ENCODE data around the gene ELAVL2. TPM values are rescaled to one million over a fixed set of nuclear protein-coding genes. Genes with fewer than 3 reads are reported as not detected.

The ELAVL2 gene
- total RNA-seq, 1 donor from 2014 or later: 0.52 TPM

DNA sequence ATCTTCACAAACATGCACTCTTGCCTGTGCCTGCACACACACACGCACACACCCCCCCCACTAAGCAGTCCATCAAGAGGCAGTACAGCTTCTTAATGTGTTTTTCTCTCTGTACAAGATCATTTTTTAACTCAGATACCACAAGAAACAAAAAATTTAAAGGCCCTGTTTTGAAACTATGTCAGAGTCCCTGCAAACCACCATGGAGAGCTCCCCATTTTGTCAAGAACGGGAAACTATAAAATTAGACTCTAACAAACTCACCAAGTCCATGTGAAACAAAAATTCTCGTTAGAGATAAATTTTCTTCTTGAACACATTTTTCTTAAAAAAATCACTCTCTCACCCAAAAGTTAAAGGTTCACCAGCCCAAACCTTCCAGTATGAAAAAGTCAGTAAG, 86.3 kb downstream of the ELAVL2 start:
- no peak for DNase-seq (ENCODE audit: low read depth)
- no peak overlapping the region for H3K4me3 ChIP-seq (ENCODE audit: low read depth, low read length)
- TF ChIP-seq, protein P1, sequence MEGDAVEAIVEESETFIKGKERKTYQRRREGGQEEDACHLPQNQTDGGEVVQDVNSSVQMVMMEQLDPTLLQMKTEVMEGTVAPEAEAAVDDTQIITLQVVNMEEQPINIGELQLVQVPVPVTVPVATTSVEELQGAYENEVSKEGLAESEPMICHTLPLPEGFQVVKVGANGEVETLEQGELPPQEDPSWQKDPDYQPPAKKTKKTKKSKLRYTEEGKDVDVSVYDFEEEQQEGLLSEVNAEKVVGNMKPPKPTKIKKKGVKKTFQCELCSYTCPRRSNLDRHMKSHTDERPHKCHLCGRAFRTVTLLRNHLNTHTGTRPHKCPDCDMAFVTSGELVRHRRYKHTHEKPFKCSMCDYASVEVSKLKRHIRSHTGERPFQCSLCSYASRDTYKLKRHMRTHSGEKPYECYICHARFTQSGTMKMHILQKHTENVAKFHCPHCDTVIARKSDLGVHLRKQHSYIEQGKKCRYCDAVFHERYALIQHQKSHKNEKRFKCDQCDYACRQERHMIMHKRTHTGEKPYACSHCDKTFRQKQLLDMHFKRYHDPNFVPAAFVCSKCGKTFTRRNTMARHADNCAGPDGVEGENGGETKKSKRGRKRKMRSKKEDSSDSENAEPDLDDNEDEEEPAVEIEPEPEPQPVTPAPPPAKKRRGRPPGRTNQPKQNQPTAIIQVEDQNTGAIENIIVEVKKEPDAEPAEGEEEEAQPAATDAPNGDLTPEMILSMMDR (conservative IDR thresholded peaks at IDR 0.05; ENCODE audit: low read depth, low read length): no peak

DNA sequence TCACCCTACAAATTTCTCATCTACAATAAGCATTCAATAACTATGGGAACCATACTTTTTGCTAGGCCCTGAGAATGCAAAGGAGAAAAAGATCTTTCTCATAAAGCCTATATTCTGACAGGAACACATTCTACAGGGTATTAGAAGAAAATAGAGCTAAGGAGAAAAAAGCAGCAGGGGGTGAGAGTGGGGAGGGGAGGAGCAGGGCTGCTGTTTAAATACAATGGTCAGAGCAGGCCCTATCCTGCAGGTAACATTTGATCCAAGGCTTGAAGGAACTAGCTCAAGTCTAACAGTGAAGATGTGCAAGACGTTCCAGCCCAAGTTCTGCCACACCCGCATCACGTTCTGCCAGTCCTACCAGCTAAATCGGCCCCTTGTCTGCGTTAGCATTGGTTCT, 89.7 kb downstream of the ELAVL2 start:
- no peak overlapping the region for H3K4me3 ChIP-seq (ENCODE audit: low read depth, low read length)
- DNase-seq (ENCODE audit: low read depth): no peak
- TF ChIP-seq, protein P1 (conservative IDR thresholded peaks at IDR 0.05; ENCODE audit: low read depth, low read length): no peak

DNA sequence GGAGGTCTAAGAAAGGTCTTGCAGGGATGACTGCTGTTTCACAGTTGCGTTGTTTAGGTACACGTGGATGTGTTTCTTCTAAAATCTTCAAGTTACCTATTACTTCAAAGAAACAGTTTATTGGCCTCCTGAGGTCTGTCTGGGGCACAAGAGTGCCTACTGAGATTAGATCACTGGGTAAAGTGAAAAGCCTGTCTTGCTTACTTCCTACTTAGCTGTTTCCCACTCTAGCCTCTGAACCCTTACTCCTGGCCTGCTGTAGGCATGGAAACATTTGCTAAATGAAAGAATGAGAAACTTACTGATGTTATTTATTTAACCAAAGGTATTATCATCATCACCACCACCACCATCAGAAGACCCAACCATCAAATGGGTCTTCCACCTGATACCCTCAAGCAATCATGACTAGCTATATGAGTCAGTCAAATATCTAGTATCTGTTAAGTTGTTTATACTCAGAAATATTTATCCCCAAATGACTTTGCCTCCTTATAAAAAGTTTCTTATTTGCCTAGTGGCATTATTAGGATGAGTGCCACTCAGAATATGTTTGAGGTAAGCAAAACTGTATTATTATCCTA, 92.5 kb downstream of the ELAVL2 start:
- DNase-seq (ENCODE audit: low read depth): no peak
- TF ChIP-seq, protein P1 (conservative IDR thresholded peaks at IDR 0.05; ENCODE audit: low read depth, low read length): no peak
- H3K4me3 ChIP-seq (ENCODE audit: low read depth, low read length): no peak overlapping the region

DNA sequence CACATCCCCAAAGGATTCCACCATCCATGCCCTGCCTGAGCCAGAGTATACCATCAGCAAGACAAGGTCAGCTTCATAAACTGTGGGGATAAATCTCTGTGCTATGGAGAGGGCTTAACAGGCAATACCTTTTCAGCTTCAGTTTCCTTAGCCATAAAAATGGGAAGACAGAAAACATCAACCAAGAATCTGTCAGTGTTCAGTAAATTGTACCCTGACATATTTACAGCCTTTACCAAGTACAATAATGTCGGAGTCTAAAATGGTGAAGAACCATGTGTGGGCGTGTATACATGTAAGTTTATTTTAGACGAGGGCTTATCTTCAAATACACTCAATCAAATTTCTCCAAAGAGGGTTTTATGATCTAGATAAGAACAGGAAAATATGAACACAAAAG, 94.7 kb downstream of the ELAVL2 start:
- no peak overlapping the region for H3K4me3 ChIP-seq (ENCODE audit: low read depth, low read length)
- no peak for DNase-seq (ENCODE audit: low read depth)
- TF ChIP-seq, protein P1 (conservative IDR thresholded peaks at IDR 0.05; ENCODE audit: low read depth, low read length): no peak

DNA sequence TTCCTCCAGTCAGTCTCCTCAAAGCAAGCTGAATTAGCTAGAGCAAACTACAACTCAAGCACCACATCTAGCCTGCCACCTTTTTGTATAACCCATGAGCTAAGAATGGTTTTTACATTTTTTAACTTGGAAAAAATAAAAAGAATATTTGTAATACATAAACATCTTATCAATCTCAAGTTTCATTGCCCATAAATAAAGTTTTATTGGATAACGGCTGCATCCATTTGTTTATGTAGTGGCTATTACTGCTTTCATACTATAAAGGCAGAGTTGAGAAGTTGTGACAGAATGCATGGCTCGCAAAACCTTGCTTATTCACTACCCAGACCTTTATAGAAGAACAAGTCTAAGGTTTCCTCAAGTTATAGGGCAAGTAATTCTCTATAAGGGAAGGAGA, 95.7 kb downstream of the ELAVL2 start:
- no peak for DNase-seq (ENCODE audit: low read depth)
- TF ChIP-seq, protein P1 (conservative IDR thresholded peaks at IDR 0.05; ENCODE audit: low read depth, low read length): no peak
- no peak overlapping the region for H3K4me3 ChIP-seq (ENCODE audit: low read depth, low read length)

DNA sequence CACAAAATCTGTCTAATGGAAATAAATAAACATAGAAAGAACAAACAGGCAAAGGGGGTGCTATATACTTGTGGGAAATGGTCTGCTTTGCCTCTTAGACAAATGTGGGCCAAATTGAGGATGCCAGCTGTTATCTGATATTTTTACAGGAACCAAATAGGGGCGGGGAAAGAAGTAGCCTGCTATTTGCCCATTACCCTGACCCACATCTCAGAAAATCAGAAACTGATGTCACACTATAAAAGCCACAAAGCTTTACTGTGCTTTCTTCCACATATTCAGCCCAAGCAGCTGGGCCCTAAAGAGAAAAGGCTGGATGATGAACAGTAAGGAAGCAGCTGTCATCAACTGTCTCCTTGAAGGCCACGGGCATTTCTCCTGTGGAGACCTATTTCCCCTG, 97.3 kb downstream of the ELAVL2 start:
- TF ChIP-seq, protein P1 (conservative IDR thresholded peaks at IDR 0.05; ENCODE audit: low read depth, low read length): no peak
- no peak overlapping the region for H3K4me3 ChIP-seq (ENCODE audit: low read depth, low read length)
- no peak for DNase-seq (ENCODE audit: low read depth)

DNA sequence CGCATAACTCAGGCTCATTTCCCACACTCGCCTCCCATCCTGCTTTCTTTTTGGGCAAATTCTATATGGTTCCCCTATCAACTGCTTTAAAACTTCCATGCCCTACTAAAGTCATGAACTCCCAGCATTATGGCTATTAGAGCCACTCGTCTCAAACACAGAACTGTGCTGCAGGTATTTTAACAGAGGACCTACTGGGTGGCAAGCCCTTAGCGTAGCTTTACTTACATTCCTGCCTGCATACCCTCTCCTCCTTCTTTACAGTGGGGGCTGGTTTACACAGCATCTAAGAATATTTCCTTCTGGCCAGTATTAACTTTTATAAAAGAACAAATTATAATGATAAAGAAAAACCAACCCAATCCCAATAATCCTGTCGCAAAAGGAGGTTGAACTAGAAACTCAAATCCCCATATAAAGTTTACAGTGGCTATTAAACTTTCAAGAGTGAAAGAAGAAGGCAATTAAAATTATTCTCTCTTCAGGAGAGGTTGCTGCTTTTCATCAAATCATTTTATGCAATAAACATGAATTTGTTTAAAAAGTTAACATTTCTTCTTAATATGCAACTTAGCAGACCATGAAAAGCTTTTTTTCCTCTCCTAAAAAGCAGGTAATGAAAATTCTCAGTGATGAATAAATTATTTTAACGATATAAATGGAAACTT, 100.6 kb downstream of the ELAVL2 start:
- TF ChIP-seq, protein P1 (conservative IDR thresholded peaks at IDR 0.05; ENCODE audit: low read depth, low read length): no peak
- no peak overlapping the region for H3K4me3 ChIP-seq (ENCODE audit: low read depth, low read length)
- DNase-seq (ENCODE audit: low read depth): no peak

Measured in epithelial cell of proximal tubule (primary cell).